HepG2 (cell line): ENCODE results near the gene PIGL. TPM values are rescaled to one million over a fixed set of nuclear protein-coding genes. Genes with fewer than 3 reads are reported as not detected.

Source experiments
- CERS6 ChIP-seq: sonication (generic); formaldehyde crosslinking; IDR thresholded peaks from 2 replicates; pipeline ENCODE4 v1.5.0; 2020; ENCODE audit warnings: missing genetic modification reagents
- CSRNP1 ChIP-seq: sonication (generic); formaldehyde crosslinking; IDR thresholded peaks from 2 replicates; pipeline ENCODE4 v1.8.1; 2023; ENCODE audit warnings: mild to moderate bottlenecking, missing genetic modification reagents
- FOXJ3 ChIP-seq: sonication (generic); formaldehyde crosslinking; IDR thresholded peaks from 2 replicates; pipeline ENCODE4 v1.4.0; 2020; ENCODE audit warnings: missing genetic modification reagents, mild to moderate bottlenecking, borderline replicate concordance
- IRF9 ChIP-seq: sonication (generic); formaldehyde crosslinking; IDR thresholded peaks from 2 replicates; pipeline ENCODE4 v1.8.0; 2022; ENCODE audit warnings: missing genetic modification reagents, mild to moderate bottlenecking, borderline replicate concordance
- KDM5A ChIP-seq: fragments of 200-600 bp; sonication (generic); IDR thresholded peaks from 2 replicates; pipeline ENCODE4 v1.7.0; 2018; ENCODE audit warnings: antibody characterized with exemption, mild to moderate bottlenecking, low read length, borderline replicate concordance
- KLF15 ChIP-seq: sonication (generic); formaldehyde crosslinking; IDR thresholded peaks from 2 replicates; pipeline ENCODE4 v1.8.1; 2023; ENCODE audit warnings: borderline replicate concordance, mild to moderate bottlenecking, inconsistent platforms, missing genetic modification reagents, mixed read lengths
- KMT2B ChIP-seq: IDR thresholded peaks from 2 replicates; pipeline ENCODE4 v1.6.1; 2016; ENCODE audit warnings: missing genetic modification reagents, missing compliant biosample characterization
- MED1 ChIP-seq: sonication (generic); formaldehyde crosslinking; IDR thresholded peaks from 2 replicates; pipeline ENCODE4 v1.4.0; 2020; ENCODE audit warnings: missing genetic modification reagents
- MEIS1 ChIP-seq: sonication (generic); formaldehyde crosslinking; IDR thresholded peaks from 2 replicates; pipeline ENCODE4 v1.9.0; 2021; ENCODE audit warnings: mild to moderate bottlenecking, missing genetic modification reagents, moderate library complexity, borderline replicate concordance
- MTF2 ChIP-seq: sonication (generic); formaldehyde crosslinking; IDR thresholded peaks from 2 replicates; pipeline ENCODE4 v1.5.0; 2020; ENCODE audit warnings: missing genetic modification reagents, borderline replicate concordance
- MZF1 ChIP-seq: sonication (generic); formaldehyde crosslinking; IDR thresholded peaks from 2 replicates; pipeline ENCODE4 v1.8.1; 2023; ENCODE audit warnings: mild to moderate bottlenecking, missing genetic modification reagents, borderline replicate concordance
- NCOA2 ChIP-seq: sonication (generic); formaldehyde crosslinking; IDR thresholded peaks from 2 replicates; pipeline ENCODE4 v1.8.0; 2022; ENCODE audit warnings: inconsistent platforms
- RBAK ChIP-seq: sonication (generic); formaldehyde crosslinking; IDR thresholded peaks from 2 replicates; pipeline ENCODE4 v1.5.1; 2020; ENCODE audit warnings: mild to moderate bottlenecking, missing genetic modification reagents
- RFX1 ChIP-seq: fragments of 450-650 bp; IDR thresholded peaks from 2 replicates; pipeline ENCODE4 v1.6.1; 2017
- STAT5B ChIP-seq: sonication (generic); formaldehyde crosslinking; IDR thresholded peaks from 2 replicates; pipeline ENCODE4 v1.4.0; 2020; ENCODE audit warnings: missing genetic modification reagents
- TERF1 ChIP-seq: sonication (generic); formaldehyde crosslinking; IDR thresholded peaks from 2 replicates; pipeline ENCODE4 v1.8.0; 2022; ENCODE audit warnings: mild to moderate bottlenecking, missing genetic modification reagents, moderate library complexity
- TP53 ChIP-seq: sonication (generic); formaldehyde crosslinking; conservative IDR thresholded peaks from 2 replicates; pipeline ENCODE4 v1.4.0; 2020; ENCODE audit warnings: missing genetic modification reagents
- ZEB1 ChIP-seq: IDR thresholded peaks from 2 replicates; pipeline ENCODE4 v1.6.1; 2012; ENCODE audit warnings: mild to moderate bottlenecking, low read depth, inconsistent platforms; ENCODE audit not compliant: insufficient replicate concordance
- ZFP37 ChIP-seq: sonication (generic); formaldehyde crosslinking; IDR thresholded peaks from 2 replicates; pipeline ENCODE4 v1.4.0; 2020; ENCODE audit warnings: missing genetic modification reagents, borderline replicate concordance
- ZFP90 ChIP-seq: sonication (generic); formaldehyde crosslinking; IDR thresholded peaks from 2 replicates; pipeline ENCODE4 v1.8.0; 2022; ENCODE audit warnings: missing genetic modification reagents, mild to moderate bottlenecking, inconsistent platforms, borderline replicate concordance
- ZFY ChIP-seq: sonication (generic); formaldehyde crosslinking; IDR thresholded peaks from 2 replicates; pipeline ENCODE4 v1.4.0; 2020; ENCODE audit warnings: missing genetic modification reagents
- ZIK1 ChIP-seq: sonication (generic); formaldehyde crosslinking; IDR thresholded peaks from 2 replicates; pipeline ENCODE4 v1.5.0; 2020; ENCODE audit warnings: mild to moderate bottlenecking, low read depth, missing genetic modification reagents, borderline replicate concordance
- ZNF317 ChIP-seq: sonication (generic); formaldehyde crosslinking; IDR thresholded peaks from 2 replicates; pipeline ENCODE4 v1.5.0; 2020; ENCODE audit warnings: mild to moderate bottlenecking, missing genetic modification reagents
- ZNF484 ChIP-seq: sonication (generic); formaldehyde crosslinking; IDR thresholded peaks from 2 replicates; pipeline ENCODE4 v1.5.1; 2020; ENCODE audit warnings: mild to moderate bottlenecking, low read depth, missing genetic modification reagents, borderline replicate concordance
- ZSCAN25 ChIP-seq: sonication (generic); formaldehyde crosslinking; IDR thresholded peaks from 2 replicates; pipeline ENCODE4 v1.8.0; 2022; ENCODE audit warnings: mild to moderate bottlenecking, missing genetic modification reagents
- polyA plus RNA-seq, 8 experiments: library from polyadenylated mRNA; depleted of rRNA in 3 of 8; stranded (reverse) in 7 of 8; unstranded in 1 of 8; fragments of >200 nt; fragmentation: Illumina TruSeq in 4 of 8; extraction: Trizol in 4 of 8; gene quantifications; 2 replicates each; pipeline versions ENCODE4 v1.2.1 to v1.2.3, GENCODE V29; 2011 to 2016; ENCODE audit warnings: low read depth in 4 of 8, missing spikeins in 1 of 8, mixed read lengths in 1 of 8; ENCODE audit not compliant: insufficient read depth in 1 of 8
- total RNA-seq, 5 experiments: library from RNA; depleted of rRNA; stranded (reverse); fragments of >200 nt; fragmentation: Illumina TruSeq; extraction: Trizol; gene quantifications; 2 replicates each; pipeline ENCODE4 v1.2.3, GENCODE V29; 2016; ENCODE audit warnings: low read depth in 1 of 5

The PIGL gene
- total and polyA plus RNA-seq, 2 of the 13 experiments (the other 11 are each of a cell fraction or from before 2014, with no cell fraction given) = 28.5 to 63.8 TPM

GRCh38 chr17:16215273-16215964 lies 1.6 kb upstream of the PIGL start, which contains the start of gene NCOR1 (continued):
- no peak for TF ChIP-seq ZFP37
- TF ChIP-seq STAT5B (CRISPR knock-in tag) = 0 out of 2 replicates have a peak, but pooled peaks have one; percentile 19
- peak; percentile 41; the same call in 1 of the 2 replicates for TF ChIP-seq NCOA2 (CRISPR knock-in tag)
- TF ChIP-seq ZEB1 = no peak
- TF ChIP-seq KLF15 (CRISPR knock-in tag) = no peak
- no peak for TF ChIP-seq MZF1 (CRISPR knock-in tag)
- peak; percentile 81; the same call in 1 of the 2 replicates for TF ChIP-seq ZNF317
- peak; percentile 48; the same call in 1 of the 2 replicates for TF ChIP-seq CSRNP1 (CRISPR knock-in tag)
- TF ChIP-seq FOXJ3 (CRISPR knock-in tag) = no peak
- TF ChIP-seq ZFY (CRISPR knock-in tag) = peak; percentile 94
- TF ChIP-seq ZIK1 (CRISPR knock-in tag) = no peak
- no peak for TF ChIP-seq TP53 (CRISPR knock-in tag)
- TF ChIP-seq KMT2B (CRISPR knock-in tag) = peak; percentile 90
- no peak for TF ChIP-seq ZSCAN25
- TF ChIP-seq MTF2 (CRISPR knock-in tag) = no peak; the same call in 1 of the 2 replicates
- TF ChIP-seq IRF9 (CRISPR knock-in tag) = 0 out of 2 replicates have a peak, but pooled peaks have one; percentile 3
- no peak for TF ChIP-seq ZNF484
- peak; percentile 23; the same call in 1 of the 2 replicates for TF ChIP-seq MEIS1 (CRISPR knock-in tag)
- TF ChIP-seq TERF1 (CRISPR knock-in tag) = no peak
- no peak for TF ChIP-seq KDM5A
- TF ChIP-seq CERS6 = no peak
- TF ChIP-seq MED1 = peak; percentile 57; the same call in 1 of the 2 replicates
- no peak for TF ChIP-seq RFX1
- TF ChIP-seq ZFP90 (CRISPR knock-in tag) = no peak; the same call in 1 of the 2 replicates
- TF ChIP-seq RBAK (CRISPR knock-in tag) = no peak
